Heart left ventricle (tissue), 13 donors: ENCODE measurements around the gene ANKRD53.

Experiments
- CTCF ChIP-seq, 12 donors: fragments of 200-600 bp; sonication (generic) in 4 of 12; IDR thresholded peaks; one replicate each; pipeline versions ENCODE4 v1.5.0 to v1.8.0; 2018 to 2022; ENCODE audit warnings: antibody characterized with exemption in 12 of 12, mild to moderate bottlenecking in 5 of 12
- POLR2A ChIP-seq, 2 donors: fragments of 450-650 bp; IDR thresholded peaks; one replicate each; pipeline ENCODE4 v1.6.1; 2017; ENCODE audit warnings: antibody characterized with exemption in 2 of 2, mild to moderate bottlenecking in 2 of 2, moderate library complexity in 2 of 2
- donor health status: ischemic (EF 13 %, LVEDD 7.1; RV severe dilation, severe dysfunction).
- donor health status: DM: no; HTN: yes; CAD: no.
- donor health status: DM: no; HTN: no; CAD: no.
- donor health status: ischemic (EF 25% LVEDD 6.9; RV normal size, moderate dysfunction).
- donor health status: ischemic (EF 25% LVEDD 5.7; RV mildly dilated, moderate dysfunction).
- donor health status: ischemic (EF 35%, LVEDD 5.7; RV mildly dilated, moderate dysfunction).
- donor health status: nonischemic (EF 11% LVEDD 7.7; RV severe dilation, severe dysfunction).
- donor health status: DM: yes; HTN: yes; CAD: no.
- donor health status: PGD.
- donor health status: ischemic (EF 29% LVEDD 5.4; RV normal size, mild dysfunction).
- donor health status: nonischemic (EF 23%, LVEDD 6.1; RV moderate dilation, normal function).

GRCh38 chr2:70985956-70986355 lies 7.5 kb downstream of the ANKRD53 start:
- no peak for TF ChIP-seq CTCF (IDR thresholded peaks at IDR 0.05)
- no peak for TF ChIP-seq POLR2A (IDR thresholded peaks at IDR 0.05)
